ENCODE measurements around the gene RAB9A. TPM values are rescaled to one million over a fixed set of nuclear protein-coding genes. Genes with fewer than 3 reads are reported as not detected.
A peak's percentile ranks its signal among the peaks of the same experiment; 100 is the strongest.

The RAB9A gene
- total and polyA plus RNA-seq, 9 of the 15 experiments (the other 6 are each of a cell fraction or from before 2014, with no cell fraction given): 13.5 to 20.8 (median 17.7) TPM

GRCh38 chrX:13734278-13735172 is 45.6 kb downstream of the RAB9A start, which contains the start of the genes OFD1 and TRAPPC2 (continued):
- TF ChIP-seq ETV6 (IDR thresholded peaks at IDR 0.05; ENCODE audit: borderline replicate concordance in 1 of 2, low read depth in 2 of 2, low read length in 1 of 2): no peak
- no peak for TF ChIP-seq ETV6 (CRISPR knock-in tag; IDR thresholded peaks at IDR 0.05; ENCODE audit: borderline replicate concordance)
- TF ChIP-seq DACH1 (IDR thresholded peaks at IDR 0.05; ENCODE audit: partially characterized antibody): no peak
- TF ChIP-seq NR3C1 (CRISPR knock-in tag; IDR thresholded peaks at IDR 0.05): no peak
- peak; percentile 73; the same call in 1 of the 2 replicates for TF ChIP-seq NKRF (IDR thresholded peaks at IDR 0.05; ENCODE audit: borderline replicate concordance)
- peak; percentile 32 for TF ChIP-seq HNRNPLL (IDR thresholded peaks at IDR 0.05; ENCODE audit: low read depth, low read length, poor library complexity, severe bottlenecking)
- TF ChIP-seq ZNF609 (CRISPR knock-in tag; IDR thresholded peaks at IDR 0.05; ENCODE audit: borderline replicate concordance): no peak
- no peak; the same call in 1 of the 2 replicates for TF ChIP-seq NCOR1 (IDR thresholded peaks at IDR 0.05)
- TF ChIP-seq FOXJ2 (tag; IDR thresholded peaks at IDR 0.05): no peak
- TF ChIP-seq ZNF347 (CRISPR knock-in tag; IDR thresholded peaks at IDR 0.05; ENCODE audit: low read depth): no peak
- TF ChIP-seq STAT5A (IDR thresholded peaks at IDR 0.05; ENCODE audit: borderline replicate concordance, low read length): no peak
- no peak for TF ChIP-seq MECOM (CRISPR knock-in tag; IDR thresholded peaks at IDR 0.05)
- TF ChIP-seq RFX5 (IDR thresholded peaks at IDR 0.05; ENCODE audit: low read depth, low read length): no peak
- TF ChIP-seq TCF3 (CRISPR knock-in tag; IDR thresholded peaks at IDR 0.05): no peak
- peak; percentile 89 for TF ChIP-seq GABPA (tag; conservative IDR thresholded peaks at IDR 0.05; ENCODE audit: low read depth)
- no peak for TF ChIP-seq POLR3G (IDR thresholded peaks at IDR 0.05; ENCODE audit: extremely low read depth, insufficient read length, insufficient replicate concordance)
- TF ChIP-seq SMARCA5 (IDR thresholded peaks at IDR 0.05): no peak
- TF ChIP-seq JUNB (CRISPR knock-in tag; conservative IDR thresholded peaks at IDR 0.05): no peak
